OCI-LY1 (cell line): Measurements from ENCODE around the gene TBC1D10A.

Experiments used
- H2AFZ ChIP-seq: fragments of 200-600 bp; sonication (generic), shearing (Covaris generic); 2 replicates; pipeline ENCODE4 v1.6.0; 2014; ENCODE audit warnings: antibody characterized with exemption, mild to moderate bottlenecking, low read length
- H3F3A ChIP-seq: fragments of 200-600 bp; sonication (generic), shearing (Covaris generic); 2 replicates; pipeline ENCODE4 v1.6.0; 2014; ENCODE audit warnings: mild to moderate bottlenecking, antibody characterized with exemption, low read length, moderate library complexity; ENCODE audit not compliant: insufficient read depth
- H3K27ac ChIP-seq: fragments of 200-600 bp; sonication (generic); 2 replicates; pipeline ENCODE4 v1.5.1; 2014; ENCODE audit warnings: low read length, mixed run types, mild to moderate bottlenecking, low read depth; ENCODE audit not compliant: poor library complexity, severe bottlenecking
- H3K27me3 ChIP-seq: fragments of 200-600 bp; sonication (generic); 2 replicates; pipeline ENCODE4 v1.6.0; 2014; ENCODE audit warnings: antibody characterized with exemption, mild to moderate bottlenecking, low read length, moderate library complexity; ENCODE audit not compliant: insufficient read depth
- H3K36me3 ChIP-seq: fragments of 200-600 bp; sonication (generic); 2 replicates; pipeline ENCODE4 v1.6.1; 2014; ENCODE audit warnings: mild to moderate bottlenecking, antibody characterized with exemption, low read length, moderate library complexity, mixed read lengths; ENCODE audit not compliant: insufficient read depth
- H3K4me1 ChIP-seq: fragments of 200-600 bp; sonication (generic); 2 replicates; pipeline ENCODE4 v1.5.1; 2014; ENCODE audit warnings: mild to moderate bottlenecking, low read length, moderate library complexity; ENCODE audit not compliant: insufficient read depth, severe bottlenecking
- H3K4me2 ChIP-seq: fragments of 200-600 bp; sonication (generic), shearing (Covaris generic); 2 replicates; pipeline ENCODE4 v1.6.1; 2014; ENCODE audit warnings: low read length
- H3K4me3 ChIP-seq: fragments of 200-600 bp; sonication (generic); 2 replicates; pipeline ENCODE4 v1.5.1; 2014; ENCODE audit warnings: low read length, low read depth, mild to moderate bottlenecking, mixed read lengths; ENCODE audit not compliant: poor library complexity, severe bottlenecking
- H3K79me2 ChIP-seq: fragments of 200-600 bp; shearing (Covaris generic); 2 replicates; pipeline ENCODE4 v1.6.1; 2016; ENCODE audit warnings: mixed run types, low read length, mixed read lengths; ENCODE audit not compliant: insufficient read depth
- H3K9ac ChIP-seq: fragments of 200-600 bp; sonication (generic), shearing (Covaris generic); 2 replicates; pipeline ENCODE4 v1.6.1; 2014; ENCODE audit warnings: mild to moderate bottlenecking, low read length, mixed read lengths
- H3K9me2 ChIP-seq: fragments of 200-600 bp; sonication (generic), shearing (Covaris generic); 2 replicates; pipeline ENCODE4 v1.6.1; 2014; ENCODE audit warnings: low read depth, mild to moderate bottlenecking, low read length, mixed read lengths
- H3K9me3 ChIP-seq: fragments of 200-600 bp; shearing (Covaris generic); 2 replicates; pipeline ENCODE4 v1.6.1; 2014; ENCODE audit warnings: low read length, mixed read lengths
- H4K20me1 ChIP-seq: fragments of 200-600 bp; sonication (generic), shearing (Covaris generic); 2 replicates; pipeline ENCODE4 v1.6.0; 2016; ENCODE audit warnings: mild to moderate bottlenecking, low read length; ENCODE audit not compliant: insufficient read depth
- EZH2 ChIP-seq: fragments of 200-600 bp; sonication (generic), shearing (Covaris generic); IDR thresholded peaks from 2 replicates; pipeline ENCODE4 v1.8.0; 2017; ENCODE audit warnings: borderline replicate concordance, mixed run types, mild to moderate bottlenecking, antibody characterized with exemption, low read length, moderate library complexity, mixed read lengths
- TF ChIP-seq, protein P1 (sequence below): fragments of 200-600 bp; sonication (generic), shearing (Covaris generic); IDR thresholded peaks from 2 replicates; pipeline ENCODE4 v1.5.1; 2017; ENCODE audit warnings: mild to moderate bottlenecking, antibody characterized with exemption, low read length, moderate library complexity, mixed read lengths

Gene TBC1D10A

DNA sequence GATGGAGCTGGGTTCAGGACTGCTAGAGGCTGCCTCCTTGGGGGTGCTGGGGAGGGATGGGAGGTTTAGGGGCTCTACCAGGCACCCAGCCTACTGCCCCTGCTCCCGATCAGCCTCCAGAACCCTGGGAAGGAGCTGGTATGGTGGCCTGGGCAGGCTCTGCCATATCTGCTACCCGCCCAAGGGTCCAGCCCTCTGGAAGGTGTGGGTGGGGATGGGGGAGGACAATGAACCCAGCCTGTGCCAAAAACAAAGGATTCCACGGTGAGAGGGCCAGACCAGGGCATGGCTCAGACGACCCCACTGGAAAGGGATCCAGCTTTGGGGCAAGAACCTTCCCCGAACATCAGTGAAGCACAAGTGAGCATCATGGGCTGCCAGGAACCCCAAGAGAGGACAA, 40.4 kb downstream of the TBC1D10A start:
- no peaks in the 10 kb centered on the region for H3K9me2 ChIP-seq
- no peaks in the 10 kb centered on the region for H3F3A ChIP-seq
- H3K4me1 ChIP-seq: peaks cover 18% of the 10 kb centered on the region
- H3K9me3 ChIP-seq: no peaks in the 10 kb centered on the region
- no peak overlapping the region for H3K4me2 ChIP-seq
- H3K79me2 ChIP-seq: no peaks in the 10 kb centered on the region
- TF ChIP-seq, protein P1, sequence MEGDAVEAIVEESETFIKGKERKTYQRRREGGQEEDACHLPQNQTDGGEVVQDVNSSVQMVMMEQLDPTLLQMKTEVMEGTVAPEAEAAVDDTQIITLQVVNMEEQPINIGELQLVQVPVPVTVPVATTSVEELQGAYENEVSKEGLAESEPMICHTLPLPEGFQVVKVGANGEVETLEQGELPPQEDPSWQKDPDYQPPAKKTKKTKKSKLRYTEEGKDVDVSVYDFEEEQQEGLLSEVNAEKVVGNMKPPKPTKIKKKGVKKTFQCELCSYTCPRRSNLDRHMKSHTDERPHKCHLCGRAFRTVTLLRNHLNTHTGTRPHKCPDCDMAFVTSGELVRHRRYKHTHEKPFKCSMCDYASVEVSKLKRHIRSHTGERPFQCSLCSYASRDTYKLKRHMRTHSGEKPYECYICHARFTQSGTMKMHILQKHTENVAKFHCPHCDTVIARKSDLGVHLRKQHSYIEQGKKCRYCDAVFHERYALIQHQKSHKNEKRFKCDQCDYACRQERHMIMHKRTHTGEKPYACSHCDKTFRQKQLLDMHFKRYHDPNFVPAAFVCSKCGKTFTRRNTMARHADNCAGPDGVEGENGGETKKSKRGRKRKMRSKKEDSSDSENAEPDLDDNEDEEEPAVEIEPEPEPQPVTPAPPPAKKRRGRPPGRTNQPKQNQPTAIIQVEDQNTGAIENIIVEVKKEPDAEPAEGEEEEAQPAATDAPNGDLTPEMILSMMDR: no peak
- no peak for TF ChIP-seq EZH2
- H3K27ac ChIP-seq: no peak overlapping the region
- no peak overlapping the region for H3K9ac ChIP-seq
- H2AFZ ChIP-seq: no peak overlapping the region
- no peak overlapping the region for H3K4me3 ChIP-seq
- no peaks in the 10 kb centered on the region for H3K36me3 ChIP-seq
- H3K27me3 ChIP-seq: no peaks in the 10 kb centered on the region
- no peaks in the 10 kb centered on the region for H4K20me1 ChIP-seq

DNA sequence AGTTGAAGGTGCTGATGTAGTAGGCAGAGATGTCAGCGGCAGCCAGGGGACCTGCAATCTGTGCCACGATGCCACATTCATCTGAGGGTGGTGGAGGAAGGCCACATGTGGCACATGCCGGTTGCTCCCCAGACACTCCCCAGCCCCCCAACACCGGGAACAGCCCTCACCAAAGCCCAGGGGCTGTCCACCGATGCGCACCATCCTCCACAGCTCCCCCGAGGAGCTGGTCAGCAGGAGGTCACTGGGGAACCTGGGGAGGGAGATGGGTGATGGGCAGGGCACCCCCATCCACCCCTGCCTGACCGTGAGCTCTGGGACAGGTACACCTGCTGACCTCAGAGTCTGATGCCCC, 40.9 kb downstream of the TBC1D10A start:
- no peaks in the 10 kb centered on the region for H3K36me3 ChIP-seq
- H3K79me2 ChIP-seq: no peaks in the 10 kb centered on the region
- H3F3A ChIP-seq: no peaks in the 10 kb centered on the region
- no peaks in the 10 kb centered on the region for H3K27me3 ChIP-seq
- H3K4me3 ChIP-seq: no peak overlapping the region
- no peaks in the 10 kb centered on the region for H3K9me3 ChIP-seq
- no peak overlapping the region for H2AFZ ChIP-seq
- TF ChIP-seq, protein P1: no peak
- no peak for TF ChIP-seq EZH2
- H3K4me1 ChIP-seq: peaks cover 18% of the 10 kb centered on the region
- no peak overlapping the region for H3K27ac ChIP-seq
- H4K20me1 ChIP-seq: no peaks in the 10 kb centered on the region
- no peaks in the 10 kb centered on the region for H3K9me2 ChIP-seq
- H3K9ac ChIP-seq: no peak overlapping the region
- no peak overlapping the region for H3K4me2 ChIP-seq

DNA sequence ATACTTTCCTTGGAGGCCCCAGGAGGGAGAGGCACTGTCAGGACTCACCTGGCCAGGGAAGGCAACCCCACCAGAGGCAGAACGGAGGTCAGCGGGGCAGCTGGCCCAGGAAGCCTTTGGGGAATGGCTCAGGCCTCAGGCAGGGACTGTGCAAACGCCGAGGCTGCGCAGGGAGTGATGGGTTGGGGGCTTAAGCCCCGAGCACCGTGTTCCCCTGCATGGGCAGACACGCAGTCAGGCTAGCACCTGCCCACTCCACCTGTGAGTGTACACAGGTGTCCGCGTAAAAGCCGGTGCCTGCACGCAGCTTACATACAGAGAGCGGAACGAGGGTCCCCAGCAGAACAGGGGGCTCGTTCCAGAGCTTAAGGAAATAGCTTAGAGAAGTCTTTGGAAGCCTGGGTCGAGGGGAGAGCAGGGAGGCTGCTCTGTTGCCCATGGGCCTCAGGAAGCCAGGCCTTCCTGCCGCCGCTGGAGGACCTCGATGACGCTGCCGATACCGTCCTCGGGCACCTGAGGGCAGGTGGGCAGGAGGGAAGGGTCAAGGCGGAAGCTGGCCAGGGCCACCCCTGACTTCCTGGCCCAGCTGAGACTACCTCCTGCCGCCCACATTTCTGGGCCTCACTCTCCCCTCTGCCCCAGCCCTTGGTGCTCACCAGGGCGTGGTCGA, 41.4 kb downstream of the TBC1D10A start:
- Histone ChIP-seq H3K36me3 (no peaks in the 10 kb centered on the region), H3K4me2 (no peak overlapping the region), H3K4me3 (no peak overlapping the region), H3K79me2 (no peaks in the 10 kb centered on the region), H3F3A (no peaks in the 10 kb centered on the region), H4K20me1 (no peaks in the 10 kb centered on the region), H3K4me1 (peaks cover 16% of the 10 kb centered on the region), H3K27ac (no peak overlapping the region), H3K9me2 (no peaks in the 10 kb centered on the region), H2AFZ (no peak overlapping the region), H3K9me3 (no peaks in the 10 kb centered on the region), H3K27me3 (no peaks in the 10 kb centered on the region), H3K9ac (no peak overlapping the region)
- no peak for TF ChIP-seq EZH2
- TF ChIP-seq, protein P1: no peak
